Natural killer cell treated with Interleukin-12 subunit alpha and Interleukin-12 subunit beta and Interleukin-15 and Interleukin-18, amount 100 ng/mL, for 72 hours (primary cell): Measurements from ENCODE around the gene DIP2C. TPM values are rescaled to one million over a fixed set of nuclear protein-coding genes. Genes with fewer than 3 reads are reported as not detected.

Experiments used
- ATAC-seq, 2 donors: fragments of 150-1000 bp; cut with Tn5 transposase in 1 of 2; sonication (Bioruptor Pico), chemical (Tn5 transposase) in 1 of 2; 2 replicates each; pipeline ENCODE4 v1.10.0; 2021
- DNase-seq: peaks from one replicate; pipeline ENCODE4 v3.0.0; 2022; ENCODE audit warnings: low spot score
- H3K27ac Mint-ChIP-seq, 2 donors: 1 replicate in 1 of 2; 2 replicates in 1 of 2; pipeline ENCODE4 v1.8.0; 2022; ENCODE audit warnings: mixed read lengths in 2 of 2, mild to moderate bottlenecking in 1 of 2, moderate library complexity in 1 of 2
- H3K27me3 Mint-ChIP-seq, 2 donors: 1 replicate in 1 of 2; 2 replicates in 1 of 2; pipeline ENCODE4 v1.8.0; 2022; ENCODE audit warnings: mixed read lengths in 2 of 2
- H3K36me3 Mint-ChIP-seq: one replicate; pipeline ENCODE4 v1.8.0; 2022; ENCODE audit warnings: mixed read lengths
- H3K4me1 Mint-ChIP-seq, 2 donors: 1 replicate in 1 of 2; 2 replicates in 1 of 2; pipeline ENCODE4 v1.8.0; 2022; ENCODE audit warnings: low read depth in 2 of 2, mixed read lengths in 2 of 2, mild to moderate bottlenecking in 1 of 2
- H3K4me3 Mint-ChIP-seq: one replicate; pipeline ENCODE4 v1.8.0; 2022; ENCODE audit warnings: mixed read lengths
- H3K9me3 Mint-ChIP-seq: 2 replicates; pipeline ENCODE4 v1.8.0; 2022; ENCODE audit warnings: mixed read lengths
- total RNA-seq, 2 donors: library from RNA; stranded (reverse); gene quantifications; one replicate each; pipeline ENCODE4 v1.2.3, GENCODE V29; 2022

The DIP2C gene
- total RNA-seq, 2 donors from 2014 or later, result 0.57 to 0.98 TPM

DNA sequence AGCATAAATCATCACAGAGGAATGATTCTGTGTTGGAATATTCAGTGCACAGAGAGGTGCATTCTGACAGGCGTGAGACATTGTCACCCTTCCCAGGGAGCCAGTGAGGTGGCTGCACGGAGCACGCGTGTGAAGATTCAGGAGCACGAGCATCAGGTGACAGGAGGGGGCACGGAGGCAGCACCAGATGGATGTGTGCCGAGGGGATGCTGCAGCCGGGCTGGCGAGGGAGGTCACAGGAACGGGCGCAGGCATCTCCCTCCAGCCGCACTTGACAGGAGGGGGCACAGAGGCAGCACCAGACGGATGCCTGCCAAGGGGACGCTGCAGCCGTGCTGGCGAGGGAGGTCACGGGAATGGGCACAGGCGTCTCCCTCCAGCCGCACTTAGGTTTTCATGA is 66.5 kb downstream of the DIP2C start:
- Mint-ChIP-seq H3K9me3 (no peaks in the 10 kb centered on the region), H3K4me1 (peaks cover 0 to 4% of the 10 kb centered on the region in 2 donors), H3K4me3 (no peak overlapping the region), H3K36me3 (no peaks in the 10 kb centered on the region), H3K27me3 (peaks cover 22 to 31% of the 10 kb centered on the region in 2 donors), H3K27ac (no peak overlapping the region)
- DNase-seq, result no peak
- no peak for ATAC-seq

DNA sequence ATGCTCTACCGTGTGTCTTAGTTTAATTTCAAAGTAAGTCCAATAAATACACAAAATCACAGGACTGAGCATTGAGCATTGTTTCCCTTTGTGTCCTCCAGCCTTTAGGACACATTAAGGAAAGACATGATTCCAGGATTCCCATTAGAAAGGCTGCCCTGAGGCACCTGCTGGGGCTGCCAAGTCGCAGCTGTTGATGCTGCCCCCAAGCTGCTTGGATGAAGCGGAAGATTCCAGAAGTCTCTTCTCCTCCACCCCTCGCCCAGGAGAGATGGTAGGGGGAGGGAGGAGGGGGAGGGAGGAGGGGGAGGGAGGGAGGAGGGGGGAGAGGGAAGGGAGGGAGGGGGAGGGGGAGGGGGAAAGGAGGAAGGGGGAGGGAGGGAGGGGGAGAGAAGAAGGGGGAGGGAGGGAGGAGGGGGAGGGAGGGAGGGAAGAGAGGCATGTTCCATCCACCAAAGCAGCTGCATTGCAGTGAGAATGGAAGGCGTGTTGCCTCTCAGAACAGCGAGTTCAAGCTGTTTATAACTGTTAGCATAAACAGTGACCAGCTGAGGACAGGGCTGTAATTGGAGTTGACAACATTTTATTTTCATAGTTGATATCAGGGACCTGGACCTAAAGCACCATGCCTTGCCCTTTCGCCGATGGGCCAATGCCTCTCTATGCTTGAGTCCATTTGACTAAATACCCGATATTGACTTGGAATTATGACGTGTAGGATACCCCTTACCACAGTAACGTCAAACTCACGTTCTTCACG is 67.3 kb downstream of the DIP2C start:
- DNase-seq, result no peak
- peaks cover 25 to 31% of the 10 kb centered on the region in 2 donors for H3K27me3 Mint-ChIP-seq
- no peaks in the 10 kb centered on the region for H3K9me3 Mint-ChIP-seq
- no peak for ATAC-seq
- H3K4me1 Mint-ChIP-seq, result peaks cover 0 to 4% of the 10 kb centered on the region in 2 donors
- H3K4me3 Mint-ChIP-seq, result no peak overlapping the region
- no peaks in the 10 kb centered on the region for H3K36me3 Mint-ChIP-seq
- no peak overlapping the region for H3K27ac Mint-ChIP-seq

DNA sequence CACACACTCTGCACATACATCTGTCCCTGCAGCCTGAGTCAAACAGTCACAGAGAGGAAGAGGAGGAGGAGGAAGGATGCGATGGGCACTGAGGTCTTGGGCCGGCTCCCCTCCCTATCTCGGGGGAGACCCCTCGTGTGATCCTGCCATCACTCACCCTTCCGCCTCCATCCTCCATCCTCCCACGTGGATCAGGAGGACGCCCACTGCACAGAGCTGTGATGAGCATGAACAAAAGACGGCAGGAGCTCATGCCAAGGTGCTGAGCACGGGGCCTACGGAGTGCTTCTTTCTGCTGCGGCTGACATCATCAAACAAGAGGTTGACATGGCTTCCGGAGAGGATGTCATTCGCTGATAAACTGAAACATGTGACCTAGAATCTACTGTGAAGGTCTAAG is 68.0 kb downstream of the DIP2C start:
- Mint-ChIP-seq H3K4me1 (peaks cover 0 to 4% of the 10 kb centered on the region in 2 donors), H3K4me3 (no peak overlapping the region), H3K9me3 (no peaks in the 10 kb centered on the region), H3K36me3 (no peaks in the 10 kb centered on the region), H3K27ac (peak overlapping the region in 1 of 2 donors; percentile 9), H3K27me3 (peaks cover 26 to 31% of the 10 kb centered on the region in 2 donors)
- DNase-seq, result no peak
- no peak for ATAC-seq

DNA sequence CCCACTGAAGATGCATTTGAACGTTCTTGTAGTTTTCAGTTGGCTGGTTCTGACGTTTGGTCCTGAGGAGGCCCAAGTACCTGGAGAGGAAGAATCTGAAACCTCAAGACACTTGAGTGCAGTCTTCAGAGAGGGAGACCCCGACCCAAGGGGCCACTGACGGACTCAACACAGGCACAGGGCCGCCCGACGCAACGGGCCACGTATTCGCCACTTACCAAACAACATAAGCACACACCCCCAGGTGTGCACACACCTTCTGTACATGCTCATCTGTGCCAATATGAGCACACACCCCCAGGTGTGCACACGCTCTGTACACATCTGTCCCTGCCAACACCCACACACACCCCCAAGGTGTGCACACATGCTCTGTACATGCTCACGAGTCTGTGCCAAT is 68.5 kb downstream of the DIP2C start:
- no peaks in the 10 kb centered on the region for H3K36me3 Mint-ChIP-seq
- H3K27ac Mint-ChIP-seq, result peak overlapping the region in 1 of 2 donors; percentile 9
- ATAC-seq, result no peak
- H3K4me1 Mint-ChIP-seq, result peaks cover 0 to 4% of the 10 kb centered on the region in 2 donors
- DNase-seq, result no peak
- H3K4me3 Mint-ChIP-seq, result no peak overlapping the region
- no peaks in the 10 kb centered on the region for H3K9me3 Mint-ChIP-seq
- peaks cover 26 to 31% of the 10 kb centered on the region in 2 donors for H3K27me3 Mint-ChIP-seq

DNA sequence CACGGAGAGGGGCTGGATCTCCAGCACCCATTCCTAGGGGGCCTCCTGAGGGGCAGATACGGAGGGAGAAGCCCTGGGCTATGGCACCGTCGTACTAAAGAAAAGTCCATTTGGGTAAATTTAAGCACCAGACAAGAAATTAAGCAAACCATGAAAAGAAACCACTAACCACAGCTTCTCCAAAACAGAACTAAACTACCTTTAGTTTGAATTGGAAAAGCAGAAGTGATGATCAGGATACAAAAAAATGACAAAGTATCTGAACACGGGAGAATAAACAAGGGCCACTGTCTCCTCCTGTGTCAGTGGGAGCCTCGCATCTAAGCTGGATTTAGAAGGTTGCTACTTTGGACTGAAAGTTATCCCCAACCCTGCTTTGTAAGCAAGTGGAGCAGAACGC is 69.1 kb downstream of the DIP2C start:
- peaks cover 26 to 31% of the 10 kb centered on the region in 2 donors for H3K27me3 Mint-ChIP-seq

DNA sequence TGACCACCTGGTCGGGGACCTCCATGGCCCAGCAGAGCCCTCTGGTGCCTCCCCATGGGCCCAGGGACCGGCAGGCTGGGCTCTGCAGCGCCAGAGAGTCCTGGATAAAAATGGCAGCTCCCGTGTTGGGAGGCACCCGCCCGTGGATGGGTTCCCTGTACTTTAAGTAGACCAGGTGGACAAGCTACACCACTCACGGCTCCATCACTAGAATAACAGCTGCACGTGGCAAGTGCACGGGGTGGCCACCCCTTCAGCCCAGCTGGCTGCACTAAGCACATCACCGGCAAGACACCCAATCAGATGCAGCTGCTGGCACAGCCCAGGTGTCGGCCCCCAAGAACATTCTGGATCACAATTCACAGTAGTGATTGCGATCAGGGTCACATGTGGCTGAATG is 69.8 kb downstream of the DIP2C start:
- ATAC-seq, result no peak
- peaks cover 26 to 31% of the 10 kb centered on the region in 2 donors for H3K27me3 Mint-ChIP-seq

More for the DNA sequence above, 69.1 kb downstream of the DIP2C start:
- H3K36me3 Mint-ChIP-seq, result no peaks in the 10 kb centered on the region
- no peak overlapping the region for H3K27ac Mint-ChIP-seq
- DNase-seq, result no peak
- peaks cover 0 to 4% of the 10 kb centered on the region in 2 donors for H3K4me1 Mint-ChIP-seq
- no peak for ATAC-seq
- no peaks in the 10 kb centered on the region for H3K9me3 Mint-ChIP-seq
- no peak overlapping the region for H3K4me3 Mint-ChIP-seq

DNA sequence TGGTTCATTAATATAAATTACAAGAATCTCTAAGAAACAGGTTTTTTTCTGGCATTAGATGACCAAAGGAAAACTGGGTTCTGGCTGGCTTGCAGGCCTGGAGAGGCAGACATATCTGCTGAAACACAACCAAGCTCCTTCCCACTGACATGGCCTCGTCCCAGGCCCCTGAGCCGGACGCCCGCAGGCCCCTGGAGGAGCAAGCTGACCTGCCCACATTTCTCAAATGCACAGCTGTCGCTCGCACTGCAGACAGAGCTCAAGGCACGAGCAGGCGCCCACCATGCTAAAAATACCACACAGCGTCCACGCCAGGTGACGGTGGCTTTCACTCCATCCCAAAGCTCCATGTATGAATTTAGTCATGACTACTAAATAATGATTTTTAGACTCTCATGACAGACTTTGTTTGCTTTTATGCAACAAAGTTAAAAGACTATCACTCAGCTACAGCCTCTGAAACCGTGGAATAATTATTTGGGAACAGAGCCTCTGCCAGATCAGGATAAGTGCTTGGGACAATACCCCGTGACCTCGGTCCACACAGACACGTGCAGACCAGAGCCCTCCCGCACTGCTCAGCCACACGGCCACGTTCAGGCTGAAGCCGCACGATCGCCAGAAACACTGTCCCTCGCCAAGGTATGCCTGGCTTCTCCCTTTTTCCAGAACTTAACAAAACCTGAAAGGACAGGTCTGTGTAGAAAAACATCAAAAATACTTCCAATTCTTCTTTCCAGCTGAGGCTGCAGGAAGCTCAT is 71.1 kb downstream of the DIP2C start:
- peaks cover 0 to 4% of the 10 kb centered on the region in 2 donors for H3K4me1 Mint-ChIP-seq
- no peak overlapping the region for H3K4me3 Mint-ChIP-seq
- no peaks in the 10 kb centered on the region for H3K9me3 Mint-ChIP-seq
- no peak overlapping the region for H3K27ac Mint-ChIP-seq
- no peak for ATAC-seq
- no peak for DNase-seq
- H3K27me3 Mint-ChIP-seq, result peaks cover 24 to 31% of the 10 kb centered on the region in 2 donors
- no peaks in the 10 kb centered on the region for H3K36me3 Mint-ChIP-seq

More for the DNA sequence above, 69.8 kb downstream of the DIP2C start:
- Mint-ChIP-seq H3K27ac (no peak overlapping the region), H3K4me3 (no peak overlapping the region), H3K9me3 (no peaks in the 10 kb centered on the region), H3K4me1 (peaks cover 0 to 4% of the 10 kb centered on the region in 2 donors), H3K36me3 (no peaks in the 10 kb centered on the region)
- no peak for DNase-seq

DNA sequence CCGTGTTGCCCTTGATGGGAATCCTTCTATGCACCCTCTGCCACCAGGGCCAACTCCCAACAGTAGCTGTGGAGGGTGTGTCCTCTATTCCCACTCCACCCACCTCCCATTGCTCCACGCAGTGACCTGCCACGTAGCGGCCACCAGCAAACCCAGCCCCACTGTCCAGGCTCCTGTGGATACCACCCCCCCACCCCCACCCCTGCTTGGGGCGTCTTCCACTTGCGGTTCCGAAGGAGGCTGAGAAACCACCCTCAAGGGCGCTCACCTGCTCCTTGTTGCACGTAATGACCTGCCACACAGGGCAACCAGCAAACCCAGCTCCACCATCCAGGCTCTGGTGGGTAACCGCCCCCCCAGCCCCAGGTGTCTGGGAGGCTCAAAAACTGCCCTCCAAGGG is 72.0 kb downstream of the DIP2C start:
- no peak for DNase-seq
- Mint-ChIP-seq H3K36me3 (no peaks in the 10 kb centered on the region), H3K9me3 (no peaks in the 10 kb centered on the region), H3K27me3 (peaks cover 21 to 25% of the 10 kb centered on the region in 2 donors), H3K4me1 (peaks cover 0 to 4% of the 10 kb centered on the region in 2 donors), H3K4me3 (no peak overlapping the region), H3K27ac (no peak overlapping the region)
- ATAC-seq, result no peak

DNA sequence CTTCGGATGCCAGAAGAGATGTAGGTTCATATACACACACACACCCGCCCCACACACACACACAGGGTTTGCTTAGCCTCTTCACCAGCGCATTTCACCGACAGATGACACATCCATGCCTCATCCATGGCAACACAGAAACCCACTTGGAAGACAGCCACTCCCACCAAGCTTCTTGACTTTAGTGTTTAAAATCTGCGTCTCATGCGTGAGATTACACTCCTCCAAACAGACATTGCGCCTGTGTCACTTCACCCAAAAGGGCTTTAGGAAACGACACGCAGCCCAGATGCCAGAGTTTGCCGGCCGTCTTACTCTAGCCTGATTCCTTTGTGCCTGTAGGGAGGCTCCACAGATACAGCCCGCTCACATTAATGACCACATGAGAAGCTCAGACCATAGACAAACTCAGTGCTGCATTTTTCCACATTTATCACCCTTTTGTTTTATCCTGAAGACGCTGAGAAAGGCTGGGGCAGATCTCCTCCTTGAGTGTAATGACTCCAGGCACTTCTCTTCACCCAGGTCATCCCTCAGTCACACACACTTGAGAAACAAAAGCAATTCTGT is 73.8 kb downstream of the DIP2C start:
- Mint-ChIP-seq H3K9me3 (no peaks in the 10 kb centered on the region), H3K36me3 (no peaks in the 10 kb centered on the region), H3K4me1 (peaks cover 0 to 4% of the 10 kb centered on the region in 2 donors), H3K4me3 (no peak overlapping the region), H3K27me3 (peaks cover 9 to 15% of the 10 kb centered on the region in 2 donors), H3K27ac (no peak overlapping the region)
- no peak for DNase-seq
- no peak for ATAC-seq

DNA sequence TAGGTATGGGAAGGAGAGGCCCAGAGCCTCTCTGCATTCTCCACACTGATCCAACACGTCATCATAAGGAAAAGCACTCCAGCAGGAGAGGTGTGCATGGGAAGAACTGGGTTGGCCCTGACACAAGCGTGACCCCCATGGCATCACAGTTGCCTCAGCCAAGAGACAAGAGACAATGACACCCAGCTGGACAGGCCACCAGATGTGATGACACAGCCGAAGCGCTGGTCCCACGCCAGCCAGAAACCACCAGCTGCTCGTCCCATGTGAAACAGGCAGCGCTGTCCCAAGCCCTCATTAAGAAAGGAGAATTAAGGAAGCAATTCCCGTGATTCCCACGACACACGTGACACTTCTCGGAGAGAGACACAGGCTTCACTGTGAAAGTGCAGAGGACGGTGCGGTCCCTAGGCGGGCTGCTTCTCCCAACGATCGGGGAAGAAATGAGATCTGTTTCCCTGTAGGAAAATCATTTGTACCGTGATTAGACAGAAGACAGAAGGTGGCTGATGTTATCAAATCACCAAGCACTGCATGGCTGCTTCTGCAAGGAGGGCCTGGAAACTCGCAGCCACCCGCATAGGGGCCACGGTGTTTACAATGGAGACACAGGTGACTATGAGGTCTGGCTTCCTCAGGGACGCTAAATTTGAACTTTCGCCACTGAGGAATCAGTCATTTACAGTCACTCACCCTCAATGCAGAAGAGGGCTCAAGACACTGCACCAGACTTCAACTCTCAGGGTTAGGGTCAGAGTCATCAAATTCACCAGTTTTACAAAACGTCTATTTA is 74.5 kb downstream of the DIP2C start:
- peaks cover 3 to 12% of the 10 kb centered on the region in 2 donors for H3K27me3 Mint-ChIP-seq
- no peak overlapping the region for H3K4me3 Mint-ChIP-seq
- DNase-seq (no peak), ATAC-seq (no peak)
- H3K4me1 Mint-ChIP-seq, result peaks cover under 1 to 5% of the 10 kb centered on the region in 2 donors
- no peaks in the 10 kb centered on the region for H3K36me3 Mint-ChIP-seq
- H3K9me3 Mint-ChIP-seq, result no peaks in the 10 kb centered on the region
- no peak overlapping the region for H3K27ac Mint-ChIP-seq

DNA sequence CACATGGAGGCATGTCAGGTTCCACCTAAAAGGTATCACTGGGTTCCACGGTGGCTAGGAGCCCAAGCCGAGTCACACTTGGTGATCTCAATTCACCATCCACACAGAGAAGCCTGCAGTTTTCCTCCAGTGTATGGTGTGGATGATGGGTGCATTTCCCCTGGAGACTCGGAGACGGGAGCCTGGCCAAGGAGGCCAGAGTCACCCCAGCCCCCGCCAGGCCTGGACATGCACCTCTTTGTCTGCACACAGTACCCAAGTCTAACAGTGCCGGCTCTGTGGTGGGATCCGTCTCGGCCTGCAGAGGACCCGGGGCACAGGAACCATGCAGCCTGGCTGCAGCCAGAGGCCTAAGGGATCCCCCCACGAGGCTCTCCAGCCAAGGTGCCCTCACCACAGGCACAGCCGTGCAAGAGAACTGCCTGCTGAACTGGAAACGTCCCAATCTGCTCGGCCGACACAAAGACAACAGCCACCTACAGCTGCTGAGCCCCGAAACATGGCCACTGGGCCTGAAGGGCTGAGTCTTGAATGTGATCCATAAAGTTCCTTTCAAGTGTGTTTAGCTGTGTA is 75.2 kb downstream of the DIP2C start:
- H3K4me1 Mint-ChIP-seq, result peaks cover 0 to 8% of the 10 kb centered on the region in 2 donors
- DNase-seq (no peak), ATAC-seq (peak in 1 of 2 donors; percentile 25)
- no peak overlapping the region for H3K27ac Mint-ChIP-seq
- H3K27me3 Mint-ChIP-seq, result peaks cover 0 to 8% of the 10 kb centered on the region in 2 donors
- no peak overlapping the region for H3K4me3 Mint-ChIP-seq
- H3K9me3 Mint-ChIP-seq, result no peaks in the 10 kb centered on the region
- no peaks in the 10 kb centered on the region for H3K36me3 Mint-ChIP-seq

DNA sequence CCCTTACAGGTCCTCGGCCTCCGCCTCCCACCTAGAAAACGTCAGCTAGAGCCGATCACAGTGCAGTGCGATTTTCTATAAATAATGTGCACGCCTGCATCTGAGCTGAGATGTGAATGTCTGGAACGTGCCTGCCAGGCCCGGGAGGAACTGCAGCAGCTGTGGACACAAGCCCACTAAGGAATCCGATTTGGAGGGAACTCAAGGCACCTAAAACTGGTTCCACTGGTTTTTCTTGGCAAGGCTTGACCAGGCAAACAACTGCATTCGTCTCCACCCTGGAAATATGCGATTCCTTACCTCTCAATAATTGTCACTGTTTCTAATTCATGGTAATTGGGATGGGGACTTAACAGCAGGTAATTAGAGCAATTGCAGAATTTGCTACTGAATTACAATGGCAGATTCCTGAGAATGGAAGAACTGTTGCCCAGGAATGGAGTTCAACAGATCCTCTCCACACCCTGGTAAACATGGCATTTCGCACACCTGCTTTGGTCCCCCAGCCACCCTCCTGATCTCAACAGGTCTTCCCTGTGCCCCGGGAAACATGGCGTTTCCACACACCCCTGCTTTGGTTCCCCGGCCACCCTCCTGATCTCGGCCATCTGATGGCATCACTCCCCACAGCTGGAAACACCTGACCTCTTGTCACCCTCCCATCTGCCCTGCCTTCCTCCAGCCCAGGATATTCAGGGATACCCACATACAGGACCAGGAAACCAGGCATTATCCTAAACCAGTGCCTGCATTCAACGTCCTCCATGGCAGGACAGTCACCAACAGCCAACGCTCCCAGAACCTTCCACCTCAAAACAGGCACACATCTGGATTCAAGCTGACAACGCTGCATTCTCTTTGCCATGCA is 76.0 kb downstream of the DIP2C start:
- Mint-ChIP-seq H3K27ac (no peak overlapping the region), H3K36me3 (no peaks in the 10 kb centered on the region), H3K27me3 (peaks cover 0 to 4% of the 10 kb centered on the region in 2 donors), H3K9me3 (no peaks in the 10 kb centered on the region), H3K4me1 (peaks cover 0 to 13% of the 10 kb centered on the region in 2 donors), H3K4me3 (no peak overlapping the region)
- ATAC-seq, result no peak
- DNase-seq, result no peak
